ENCODE results near the gene SLC13A3.

GRCh38 chr20:46642969-46643343, 8.3 kb downstream of the SLC13A3 start:
- TF ChIP-seq CTCF (IDR thresholded peaks at IDR 0.05; ENCODE audit: insufficient read depth, low read depth, low read length) (no peak), EZH2 (IDR thresholded peaks at IDR 0.05; ENCODE audit: insufficient read depth, low read length) (no peak)

Measured in astrocyte (in vitro differentiated cells and primary cell).